ENCODE data around the gene LACC1.

GRCh38 chr13:43879755-43880181 lies at the start of gene LACC1:
- TF ChIP-seq TAF1 (IDR thresholded peaks at IDR 0.05; ENCODE audit: borderline replicate concordance, low read depth, low read length) (no peak), POLR2A (IDR thresholded peaks at IDR 0.05; ENCODE audit: low read depth, low read length) (no peak), POLR2AphosphoS5 (IDR thresholded peaks at IDR 0.05; ENCODE audit: low read depth, low read length) (no peak)
